OCI-LY7 (cell line): Measurements from ENCODE around the gene TES.

Experiments used
- CTCF ChIP-seq: fragments of 200-600 bp; sonication (generic); conservative IDR thresholded peaks from 2 replicates; pipeline ENCODE4 v1.5.1; 2014; ENCODE audit warnings: mild to moderate bottlenecking, antibody characterized with exemption, low read length, moderate library complexity, mixed read lengths
- EZH2phosphoT487 ChIP-seq: fragments of 200-600 bp; sonication (generic); IDR thresholded peaks from 2 replicates; pipeline ENCODE4 v1.6.1; 2018; ENCODE audit warnings: low read depth, borderline replicate concordance, mild to moderate bottlenecking, mixed run types, antibody characterized with exemption, low read length, moderate library complexity, mixed read lengths

GRCh38 chr7:116167177-116167576 is 43.2 kb upstream of the TES start:
- peak; percentile 65 for TF ChIP-seq CTCF
- no peak for TF ChIP-seq EZH2phosphoT487
